Caco-2 (cell line): ENCODE measurements around the gene FAT2. TPM values are rescaled to one million over a fixed set of nuclear protein-coding genes. Genes with fewer than 3 reads are reported as not detected.

Source experiments
- BruUV-seq: library from RNA; stranded (reverse); fragments of 400-500 nt; replicated peaks from 2 replicates; lab custom pipeline; 2021; lab: Mats Ljungman, UMichigan
- CTCF ChIA-PET: fragments of 300-600 bp; sonication (Branson Sonifier 250); formaldehyde crosslinking; loops from one replicate; lab custom pipeline; 2022; ENCODE audit warnings: antibody characterized with exemption; lab: Charles Lee
- POLR2A ChIA-PET: fragments of 300-600 bp; sonication (Branson Sonifier 250); formaldehyde crosslinking; loops from one replicate; lab custom pipeline; 2022; ENCODE audit warnings: antibody characterized with exemption; lab: Charles Lee
- DNase-seq, 2 experiments: peaks; one replicate each; pipeline versions ENCODE4 v3.0.0 to v3.0.0-alpha.2; 2020 to 2022
- H3K27me3 ChIP-seq: replicated peaks from 2 replicates; pipeline ENCODE4 v1.6.0; 2011; ENCODE audit warnings: low read length; ENCODE audit not compliant: control insufficient read depth, insufficient read depth
- H3K36me3 ChIP-seq: 2 replicates; pipeline ENCODE4 v1.5.1; 2011; ENCODE audit warnings: low read length; ENCODE audit not compliant: control insufficient read depth, insufficient read depth
- H3K4me1 ChIP-seq: fragments of 250-450 bp; sonication (Bioruptor Pico); 2 replicates; pipeline ENCODE4 v1.5.1; 2020; ENCODE audit warnings: mild to moderate bottlenecking
- H3K4me3 ChIP-seq: 2 replicates; pipeline ENCODE4 v1.5.1; 2011; ENCODE audit warnings: low read depth, mild to moderate bottlenecking, control low read depth, low read length
- H3K9me3 ChIP-seq: fragments of 250-450 bp; sonication (Bioruptor Pico); 2 replicates; pipeline ENCODE4 v1.5.1; 2020; ENCODE audit warnings: mild to moderate bottlenecking, moderate library complexity
- H3K27ac Mint-ChIP-seq: one replicate; pipeline ENCODE4 v1.8.0; 2022; ENCODE audit warnings: mixed read lengths; ENCODE audit not compliant: unreplicated experiment
- H3K27me3 Mint-ChIP-seq: one replicate; pipeline ENCODE4 v1.8.0; 2022; ENCODE audit warnings: mixed read lengths; ENCODE audit not compliant: insufficient read depth, unreplicated experiment
- H3K36me3 Mint-ChIP-seq: one replicate; pipeline ENCODE4 v1.8.0; 2022; ENCODE audit warnings: mild to moderate bottlenecking, mixed read lengths; ENCODE audit not compliant: insufficient read depth, unreplicated experiment
- H3K4me1 Mint-ChIP-seq: one replicate; pipeline ENCODE4 v1.8.0; 2022; ENCODE audit warnings: low read depth, mixed read lengths; ENCODE audit not compliant: unreplicated experiment
- H3K4me3 Mint-ChIP-seq: one replicate; pipeline ENCODE4 v1.8.0; 2022; ENCODE audit warnings: mild to moderate bottlenecking, moderate library complexity, mixed read lengths; ENCODE audit not compliant: unreplicated experiment
- H3K9me3 Mint-ChIP-seq: one replicate; pipeline ENCODE4 v1.8.0; 2022; ENCODE audit warnings: mixed read lengths; ENCODE audit not compliant: unreplicated experiment
- CTCF ChIP-seq, 2 experiments: fragments of 200-600 bp in 1 of 2; IDR thresholded peaks; 1 replicate in 1 of 2; 2 replicates in 1 of 2; pipeline versions ENCODE4 v1.5.1 to v1.8.0; 2011 to 2022; ENCODE audit warnings: antibody characterized with exemption in 1 of 2, control low read depth in 1 of 2, inconsistent platforms in 1 of 2, low read depth in 1 of 2, low read length in 1 of 2, mild to moderate bottlenecking in 1 of 2, moderate library complexity in 1 of 2; ENCODE audit not compliant: insufficient read depth in 1 of 2, severe bottlenecking in 1 of 2, unreplicated experiment in 1 of 2
- intact Hi-C: fragments of 100-400 bp; cut with micrococcal nuclease; formaldehyde crosslinking; loops from one replicate; pipeline ENCODE4 v1.10.0; 2022; ENCODE audit not compliant: unreplicated experiment
- total RNA-seq: library from RNA; stranded (reverse); gene quantifications from 2 replicates; pipeline ENCODE4 v1.2.3, GENCODE V29; 2022

FAT2 gene
- total RNA-seq, 1 experiment from 2014 or later, result 0.32 TPM

- Histone ChIP-seq H3K4me3 (no peak overlapping the region), H3K36me3 (no peaks in the 10 kb centered on the region), H3K9me3 (no peaks in the 10 kb centered on the region), H3K4me1 (peaks cover 27% of the 10 kb centered on the region), H3K27me3 (no peaks in the 10 kb centered on the region)
- peak overlapping the region; percentile 53 for H3K27ac Mint-ChIP-seq
- no peaks in the 10 kb centered on the region for H3K36me3 Mint-ChIP-seq
- no peak overlapping the region for H3K4me3 Mint-ChIP-seq
- no peak for DNase-seq
- ChIA-PET CTCF (no interaction called here), POLR2A (no interaction called here)
- no peak for TF ChIP-seq CTCF (IDR thresholded peaks at IDR 0.05; ENCODE audit: insufficient read depth in 1 of 2, low read depth in 1 of 2, low read length in 1 of 2, severe bottlenecking in 1 of 2, unreplicated experiment in 1 of 2)
- no peaks in the 10 kb centered on the region for H3K27me3 Mint-ChIP-seq
- H3K9me3 Mint-ChIP-seq, result peaks cover 8% of the 10 kb centered on the region
- no TSS peak for BruUV-seq
- intact Hi-C loops, result no loop called here
- peaks cover 33% of the 10 kb centered on the region for H3K4me1 Mint-ChIP-seq
Observed at GRCh38 chr5:151598549-151598948, 7.4 kb upstream of the FAT2 start.

- H3K27me3 Mint-ChIP-seq, result no peaks in the 10 kb centered on the region
Observed at GRCh38 chr5:151597749-151598148, 6.6 kb upstream of the FAT2 start.

GRCh38 chr5:151596828-151597539, 5.9 kb upstream of the FAT2 start:
- Histone ChIP-seq H3K9me3 (no peaks in the 10 kb centered on the region), H3K36me3 (no peaks in the 10 kb centered on the region), H3K4me3 (no peak overlapping the region), H3K27me3 (no peaks in the 10 kb centered on the region), H3K4me1 (peaks cover 37% of the 10 kb centered on the region)
- Mint-ChIP-seq H3K27me3 (no peaks in the 10 kb centered on the region), H3K4me3 (peak overlapping the region; percentile 42), H3K36me3 (no peaks in the 10 kb centered on the region), H3K9me3 (peaks cover 8% of the 10 kb centered on the region), H3K4me1 (peaks cover 38% of the 10 kb centered on the region), H3K27ac (peak overlapping the region; percentile 66)
- intact Hi-C loops, result loop anchor here (1.0 to 2.0 kb wide), 2 partner anchors 21 to 56 kb away; no protein-coding TSS in a partner anchor
- CTCF ChIA-PET, result interaction anchor here (0.5 to 2.2 kb wide), 3 partner anchors 30 to 62 kb away, joined by 3 to 6 read pairs (median 4); no protein-coding TSS in a partner anchor
- POLR2A ChIA-PET, result no interaction called here
- no TSS peak for BruUV-seq
- no peak for TF ChIP-seq CTCF (IDR thresholded peaks at IDR 0.05; ENCODE audit: insufficient read depth in 1 of 2, low read depth in 1 of 2, low read length in 1 of 2, severe bottlenecking in 1 of 2, unreplicated experiment in 1 of 2)
- peak; percentile 71 to 82 for DNase-seq

More at GRCh38 chr5:151597749-151598148, 6.6 kb upstream of the FAT2 start:
- Histone ChIP-seq H3K9me3 (no peaks in the 10 kb centered on the region), H3K4me1 (peaks cover 34% of the 10 kb centered on the region), H3K36me3 (no peaks in the 10 kb centered on the region), H3K4me3 (no peak overlapping the region), H3K27me3 (no peaks in the 10 kb centered on the region)
- POLR2A ChIA-PET, result no interaction called here
- Mint-ChIP-seq H3K36me3 (no peaks in the 10 kb centered on the region), H3K4me1 (peaks cover 38% of the 10 kb centered on the region), H3K27ac (peak overlapping the region; percentile 66), H3K4me3 (no peak overlapping the region), H3K9me3 (peaks cover 8% of the 10 kb centered on the region)
- DNase-seq, result no peak
- CTCF ChIA-PET, result interaction anchor here (2.2 kb wide), 1 partner anchor 54 kb away, joined by 6 read pairs; no protein-coding TSS in a partner anchor
- TF ChIP-seq CTCF (IDR thresholded peaks at IDR 0.05; ENCODE audit: insufficient read depth in 1 of 2, low read depth in 1 of 2, low read length in 1 of 2, severe bottlenecking in 1 of 2, unreplicated experiment in 1 of 2), result no peak
- intact Hi-C loops, result loop anchor here (1.0 to 2.0 kb wide), 2 partner anchors 21 to 55 kb away; no protein-coding TSS in a partner anchor
- no TSS peak for BruUV-seq
